Stimulated activated CD8-positive, alpha-beta memory T cell treated with anti-CD3 and anti-CD28 coated beads, Interleukin-12 subunit alpha, Interleukin-12 subunit beta, amount 100 ng/mL, for 24 hours (primary cell): Measurements from ENCODE around the gene RAMAC.
"Not testable (repeated sequence)": the region's sequence is repeated elsewhere in the genome, so short reads cannot be mapped to it uniquely, and the experiment has no call there.

Experiments
- DNase-seq: peaks from one replicate; pipeline ENCODE4 v3.0.0-alpha.2; 2020; ENCODE audit errors: extremely low read depth

RAMAC gene

DNA sequence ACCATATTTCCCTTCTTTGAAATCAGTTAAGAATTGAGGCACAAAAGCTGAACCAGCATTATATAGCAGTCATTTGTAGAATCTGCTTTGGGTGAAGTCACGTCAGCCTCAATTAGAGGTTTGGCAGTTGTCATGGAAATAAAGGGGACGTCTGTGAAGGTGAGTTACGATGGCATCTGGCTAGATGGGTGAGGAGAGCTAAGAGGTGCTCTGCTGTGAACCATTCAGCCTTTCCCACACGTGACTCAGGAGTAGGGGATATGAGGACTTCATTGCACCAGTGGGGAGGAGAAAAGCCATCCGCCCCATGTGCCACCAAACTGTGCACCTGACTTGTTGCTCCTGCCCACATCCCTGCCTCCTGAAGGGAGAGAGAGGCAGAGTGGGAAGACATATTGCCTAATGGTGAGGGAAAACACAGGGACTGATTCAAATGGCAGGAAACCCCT lies 28.2 kb downstream of the RAMAC start:
- no peak for DNase-seq

DNA sequence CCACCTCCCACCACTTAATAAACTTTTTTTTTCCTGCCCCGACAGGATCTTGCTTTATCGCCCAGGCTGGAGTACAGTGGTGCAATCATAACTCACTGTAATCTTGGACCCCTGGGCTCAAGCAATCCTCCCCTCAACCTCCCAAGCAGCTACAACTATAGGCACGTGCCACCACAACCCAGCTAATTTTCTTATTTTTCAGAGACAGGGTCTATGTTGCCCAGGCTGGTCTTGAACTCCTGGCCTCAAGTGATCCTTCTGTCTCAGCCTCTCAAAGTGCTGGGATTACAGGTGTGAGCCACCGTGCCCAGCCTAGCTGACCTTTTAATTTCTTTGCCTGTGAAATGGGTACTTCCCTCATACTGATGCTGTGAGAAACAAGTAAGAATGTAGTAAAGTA lies 29.4 kb downstream of the RAMAC start:
- DNase-seq = no peak

DNA sequence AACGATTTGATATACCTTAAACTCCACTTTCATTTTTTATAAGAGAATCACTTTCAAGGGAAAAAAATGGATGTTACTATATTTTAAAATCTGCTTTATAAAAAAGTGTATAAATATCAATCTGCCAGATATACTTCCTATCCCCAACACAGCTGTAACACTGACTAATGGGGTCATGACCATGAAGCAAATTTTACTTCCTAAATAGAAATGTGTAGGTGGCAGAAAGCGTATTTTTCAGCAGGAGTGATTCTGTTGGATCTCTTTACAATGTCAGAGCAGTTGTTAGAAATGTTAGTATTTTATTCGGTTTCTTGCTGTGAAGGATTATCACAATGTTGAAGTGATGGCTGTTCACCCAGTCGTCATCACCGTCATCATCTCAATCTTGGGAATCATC lies 30.9 kb downstream of the RAMAC start:
- DNase-seq = no peak

DNA sequence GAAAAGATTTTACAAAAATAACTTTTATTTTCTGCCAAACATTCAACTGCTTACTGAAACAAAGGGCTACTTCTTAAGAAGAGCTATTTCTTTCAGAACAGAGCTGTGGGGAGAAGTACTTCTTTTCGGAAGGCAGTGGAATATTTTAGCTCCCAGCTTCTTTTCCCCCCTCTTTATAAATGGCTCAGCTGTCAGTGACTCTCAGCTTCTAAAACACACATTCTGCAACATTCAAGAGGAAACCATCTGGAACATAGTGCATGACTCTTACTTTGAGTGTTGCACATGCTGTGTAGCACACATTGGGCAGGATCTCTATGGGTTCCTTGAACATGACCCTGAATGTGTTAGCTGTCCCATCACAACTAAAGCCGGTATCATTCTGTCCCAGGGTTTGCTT lies 32.4 kb downstream of the RAMAC start:
- DNase-seq = no peak

DNA sequence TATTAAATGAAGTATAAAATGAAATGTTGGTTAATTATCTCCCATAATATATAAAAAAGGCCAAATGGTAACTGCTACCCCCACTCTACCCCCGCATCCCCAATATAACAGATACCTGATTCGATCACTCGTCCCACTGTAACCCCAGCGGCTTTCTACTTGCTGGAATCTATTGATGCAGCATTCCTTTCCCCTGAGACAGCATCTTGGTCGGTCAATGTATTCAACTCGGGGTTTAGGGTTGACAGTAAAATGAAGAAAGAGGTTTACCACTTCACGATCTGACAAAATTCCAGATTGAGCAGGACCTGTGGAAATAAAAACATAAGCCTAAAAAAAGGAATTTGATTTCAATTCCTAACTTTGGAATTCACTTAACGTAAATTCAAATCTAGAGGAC lies 44.0 kb downstream of the RAMAC start:
- no peak for DNase-seq

DNA sequence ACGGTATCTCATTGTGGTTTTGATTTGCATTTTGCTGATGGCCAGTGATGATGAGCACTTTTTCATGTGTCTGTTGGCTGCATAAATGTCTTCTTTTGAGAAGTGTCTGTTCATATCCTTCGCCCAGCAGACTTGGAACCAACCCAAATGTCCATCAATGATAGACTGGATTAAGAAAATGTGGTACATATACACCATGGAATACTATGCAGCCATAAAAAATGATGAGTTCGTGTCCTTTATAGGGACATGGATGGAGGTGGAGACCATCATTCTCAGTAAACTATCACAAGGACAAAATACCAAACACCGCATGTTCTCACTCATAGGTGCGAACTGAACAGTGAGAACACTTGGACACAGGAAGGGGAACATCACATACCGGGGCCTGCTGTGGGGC lies 45.2 kb downstream of the RAMAC start:
- not testable (repeated sequence) for DNase-seq

DNA sequence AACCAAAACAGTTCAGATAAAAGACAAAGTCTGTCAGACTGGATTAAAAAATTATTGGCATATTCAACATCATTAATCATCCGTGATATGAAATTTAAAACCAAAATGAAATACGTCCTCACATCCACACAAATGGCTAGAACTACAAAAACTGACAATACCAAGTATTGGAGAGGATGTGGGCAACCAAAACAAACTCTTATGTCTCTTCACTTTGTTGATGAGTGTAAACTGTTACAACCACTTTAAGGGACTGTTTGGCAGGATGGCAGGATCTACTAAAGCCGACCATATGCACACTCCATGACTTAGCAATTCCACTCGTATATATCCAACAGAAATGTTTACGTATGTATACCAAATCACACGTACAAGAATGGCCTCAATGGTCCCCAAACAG lies 50.2 kb downstream of the RAMAC start:
- DNase-seq = no peak

DNA sequence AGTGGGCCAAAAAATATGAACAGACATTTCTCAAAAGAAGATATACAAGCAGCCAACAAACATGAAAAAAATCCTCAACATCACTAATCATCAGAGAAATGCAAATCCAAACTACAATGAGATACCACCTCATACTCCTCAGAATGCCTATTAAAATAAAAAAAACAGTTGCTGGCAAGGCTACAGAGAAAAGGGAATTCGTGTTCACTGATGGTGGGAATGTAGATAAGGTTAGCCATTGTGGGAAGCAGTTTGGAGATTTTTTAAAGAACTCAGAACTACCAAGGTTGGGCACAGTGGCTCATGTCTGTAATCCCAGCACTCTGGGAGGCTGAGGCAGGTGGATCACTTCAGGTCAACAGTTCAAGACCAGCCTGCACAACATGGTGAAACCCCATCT lies 53.2 kb downstream of the RAMAC start:
- no peak for DNase-seq
